H1 (cell line): ENCODE measurements around the gene DSTYK. TPM values are rescaled to one million over a fixed set of nuclear protein-coding genes. Genes with fewer than 3 reads are reported as not detected.

Experiments
- CTCF ChIA-PET: fragments of 300-600 bp; sonication (Branson Sonifier 250); formaldehyde crosslinking; loops from one replicate; lab custom pipeline; 2021; ENCODE audit not compliant: partially characterized antibody; lab: Charles Lee
- POLR2A ChIA-PET: fragments of 300-600 bp; sonication (Branson Sonifier 250); formaldehyde crosslinking; loops from one replicate; lab custom pipeline; 2021; ENCODE audit warnings: inconsistent platforms; ENCODE audit not compliant: partially characterized antibody; lab: Charles Lee
- DNase-seq, 2 experiments: peaks; one replicate each; pipeline versions ENCODE4 v3.0.0 to v3.0.0-alpha.2; 2010 to 2022; ENCODE audit warnings: low spot score in 2 of 2, low read depth in 1 of 2, mixed read lengths in 1 of 2
- FAIRE-seq: peaks from 2 replicates; lab custom pipeline; 2011; peaks lifted over from hg19 to GRCh38; lab: Jason Lieb, UNC
- H2AFZ ChIP-seq: 2 replicates; pipeline ENCODE4 v1.8.1; 2012; ENCODE audit warnings: low read length, inconsistent platforms
- H2AK5ac ChIP-seq: 2 replicates; pipeline ENCODE4 v1.6.1; 2013; ENCODE audit warnings: low read depth, low read length
- H2BK120ac ChIP-seq: replicated peaks from 2 replicates; pipeline ENCODE3; 2013; ENCODE audit warnings: low read depth, low read length, inconsistent platforms
- H2BK12ac ChIP-seq: 2 replicates; pipeline ENCODE4 v1.6.1; 2013; ENCODE audit warnings: low read depth, low read length
- H2BK15ac ChIP-seq: 2 replicates; pipeline ENCODE4 v1.6.1; 2013; ENCODE audit warnings: low read length
- H2BK20ac ChIP-seq: 2 replicates; pipeline ENCODE4 v1.6.1; 2013; ENCODE audit warnings: low read length
- H2BK5ac ChIP-seq: 2 replicates; pipeline ENCODE4 v1.6.1; 2013; ENCODE audit warnings: low read depth, low read length
- H3K14ac ChIP-seq: 2 replicates; pipeline ENCODE4 v1.6.1; 2013; ENCODE audit warnings: inconsistent platforms; ENCODE audit not compliant: insufficient read length
- H3K18ac ChIP-seq: 2 replicates; pipeline ENCODE4 v1.6.1; 2013; ENCODE audit warnings: low read length; ENCODE audit errors: extremely low read depth
- H3K23ac ChIP-seq: 2 replicates; pipeline ENCODE4 v1.6.1; 2013; ENCODE audit warnings: inconsistent platforms; ENCODE audit not compliant: insufficient read length
- H3K23me2 ChIP-seq: 2 replicates; pipeline ENCODE4 v1.6.1; 2013; ENCODE audit warnings: low read depth, low read length
- H3K27ac ChIP-seq: 2 replicates; pipeline ENCODE4 v1.6.1; 2011; ENCODE audit warnings: low read depth, low read length, inconsistent platforms
- H3K27me3 ChIP-seq, 4 experiments: replicated peaks in 1 of 4; 1 replicate in 1 of 4; 2 replicates in 3 of 4; pipeline versions ENCODE4 v1.6.1 to v1.8.1; 2011 to 2013; ENCODE audit warnings: low read length in 3 of 4, mild to moderate bottlenecking in 3 of 4, inconsistent platforms in 2 of 4, mixed read lengths in 2 of 4, moderate library complexity in 1 of 4; ENCODE audit not compliant: control insufficient read depth in 3 of 4, insufficient read depth in 3 of 4; ENCODE audit errors: extremely low read depth in 1 of 4
- H3K36me3 ChIP-seq, 4 experiments: 2 replicates each; pipeline versions ENCODE4 v1.6.1 to v1.8.1; 2011 to 2013; ENCODE audit warnings: mild to moderate bottlenecking in 4 of 4, low read length in 3 of 4, moderate library complexity in 2 of 4, control low read depth in 1 of 4, inconsistent platforms in 1 of 4; ENCODE audit not compliant: insufficient read depth in 4 of 4, control insufficient read depth in 2 of 4
- H3K4ac ChIP-seq: replicated peaks from 2 replicates; pipeline ENCODE3; 2013; ENCODE audit warnings: low read length, low read depth, mixed read lengths, inconsistent platforms; ENCODE audit not compliant: insufficient read length
- H3K4me1 ChIP-seq, 4 experiments: replicated peaks in 1 of 4; 1 replicate in 1 of 4; 2 replicates in 3 of 4; pipeline versions ENCODE4 v1.6.1 to v1.8.1; 2011 to 2013; ENCODE audit warnings: low read length in 3 of 4, inconsistent platforms in 2 of 4, mixed read lengths in 1 of 4; ENCODE audit not compliant: insufficient read depth in 4 of 4, control insufficient read depth in 3 of 4
- H3K4me2 ChIP-seq, 2 experiments: 2 replicates each; pipeline versions ENCODE4 v1.6.1 to v1.8.1; 2011 to 2013; ENCODE audit warnings: low read depth in 2 of 2, low read length in 2 of 2, control low read depth in 1 of 2, inconsistent platforms in 1 of 2, mild to moderate bottlenecking in 1 of 2; ENCODE audit not compliant: insufficient read depth in 1 of 2
- H3K4me3 ChIP-seq, 4 experiments: fragments of 200-600, 300-600 bp in 1 of 4; sonication (generic), shearing (Covaris generic), sonication (Bioruptor Twin) in 1 of 4; 2 replicates each; pipeline versions ENCODE4 v1.5.1 to v1.8.1; 2011 to 2016; ENCODE audit warnings: low read length in 4 of 4, low read depth in 3 of 4, control low read depth in 2 of 4, inconsistent platforms in 2 of 4, mild to moderate bottlenecking in 2 of 4, mixed read lengths in 1 of 4, moderate library complexity in 1 of 4; ENCODE audit not compliant: insufficient read depth in 2 of 4; ENCODE audit errors: extremely low read depth in 1 of 4
- H3K56ac ChIP-seq: replicated peaks from 2 replicates; pipeline ENCODE3; 2013; ENCODE audit warnings: low read depth, mild to moderate bottlenecking, mixed read lengths, low read length, inconsistent platforms; ENCODE audit not compliant: insufficient read length
- H3K79me1 ChIP-seq: 2 replicates; pipeline ENCODE4 v1.6.1; 2013; ENCODE audit warnings: low read depth, low read length, control low read depth
- H3K79me2 ChIP-seq, 2 experiments: 2 replicates each; pipeline versions ENCODE4 v1.6.1 to v1.8.1; 2012 to 2013; ENCODE audit warnings: low read length in 2 of 2, mild to moderate bottlenecking in 2 of 2, inconsistent platforms in 1 of 2; ENCODE audit not compliant: insufficient read depth in 2 of 2, control insufficient read depth in 1 of 2
- H3K9ac ChIP-seq, 4 experiments: replicated peaks in 1 of 4; 1 replicate in 1 of 4; 2 replicates in 3 of 4; pipeline versions ENCODE4 v1.6.1 to v1.8.1; 2011 to 2013; ENCODE audit warnings: low read depth in 3 of 4, low read length in 3 of 4, control low read depth in 2 of 4, mild to moderate bottlenecking in 2 of 4, moderate library complexity in 2 of 4, inconsistent platforms in 1 of 4; ENCODE audit errors: extremely low read depth in 1 of 4
- H3K9me3 ChIP-seq, 2 experiments: 2 replicates each; pipeline versions ENCODE4 v1.6.1 to v1.8.1; 2012 to 2013; ENCODE audit warnings: mild to moderate bottlenecking in 2 of 2, moderate library complexity in 2 of 2, control low read depth in 1 of 2, inconsistent platforms in 1 of 2, low read depth in 1 of 2, low read length in 1 of 2, mixed read lengths in 1 of 2; ENCODE audit not compliant: insufficient read depth in 2 of 2
- H4K20me1 ChIP-seq, 2 experiments: replicated peaks in 1 of 2; 2 replicates each; pipeline versions ENCODE3 to v1.8.1; 2011 to 2013; ENCODE audit warnings: inconsistent platforms in 2 of 2, low read length in 2 of 2, mild to moderate bottlenecking in 1 of 2; ENCODE audit not compliant: insufficient read depth in 2 of 2, control insufficient read depth in 1 of 2
- H4K5ac ChIP-seq: 2 replicates; pipeline ENCODE4 v1.6.1; 2013; ENCODE audit warnings: low read length, low read depth, mixed read lengths, inconsistent platforms; ENCODE audit not compliant: insufficient read length
- H4K8ac ChIP-seq: 2 replicates; pipeline ENCODE4 v1.8.0; 2013; ENCODE audit warnings: mild to moderate bottlenecking, moderate library complexity, low read length, inconsistent platforms; ENCODE audit not compliant: insufficient read depth; ENCODE audit errors: extremely low read depth
- H4K91ac ChIP-seq: replicated peaks from 2 replicates; pipeline ENCODE3; 2013; ENCODE audit warnings: low read length, mixed read lengths, inconsistent platforms; ENCODE audit not compliant: insufficient read length
- ATF3 ChIP-seq: IDR thresholded peaks from 2 replicates; pipeline ENCODE4 v1.6.1; 2011; ENCODE audit warnings: low read depth, mild to moderate bottlenecking, low read length; ENCODE audit not compliant: insufficient read depth
- CHD1 ChIP-seq: IDR thresholded peaks from 2 replicates; pipeline ENCODE4 v1.6.1; 2012; ENCODE audit warnings: low read depth, low read length, improper control_type of control experiment
- CTCF ChIP-seq, 3 experiments: IDR thresholded peaks; 1 replicate in 2 of 3; 2 replicates in 1 of 3; pipeline versions ENCODE4 v1.5.1 to v1.6.1; 2011; ENCODE audit warnings: low read length in 3 of 3, mild to moderate bottlenecking in 3 of 3, inconsistent platforms in 2 of 3, low read depth in 1 of 3, moderate library complexity in 1 of 3; ENCODE audit not compliant: insufficient read depth in 1 of 3; ENCODE audit errors: control extremely low read depth in 1 of 3
- KDM1A ChIP-seq: fragments of 200-600, 300-600 bp; sonication (generic); IDR thresholded peaks from 2 replicates; pipeline ENCODE4 v1.7.1; 2016; ENCODE audit warnings: mild to moderate bottlenecking, low read length, borderline replicate concordance
- NRF1 ChIP-seq: IDR thresholded peaks from 2 replicates; pipeline ENCODE4 v1.6.1; 2011; ENCODE audit warnings: mild to moderate bottlenecking, low read depth, low read length, improper control_type of control experiment
- SIN3A ChIP-seq, 2 experiments: IDR thresholded peaks in 1 of 2; conservative IDR thresholded peaks in 1 of 2; 2 replicates each; pipeline ENCODE4 v1.6.1; 2011 to 2012; ENCODE audit warnings: low read length in 2 of 2, improper control_type of control experiment in 1 of 2, low read depth in 1 of 2, mild to moderate bottlenecking in 1 of 2
- SP2 ChIP-seq: IDR thresholded peaks from 2 replicates; pipeline ENCODE4 v1.6.1; 2012; ENCODE audit warnings: mild to moderate bottlenecking, low read length, inconsistent platforms
- TAF1 ChIP-seq: IDR thresholded peaks from 2 replicates; pipeline ENCODE4 v1.6.1; 2011; ENCODE audit warnings: mild to moderate bottlenecking, low read depth, low read length
- ZNF274 ChIP-seq: IDR thresholded peaks from 2 replicates; pipeline ENCODE4 v1.7.0; 2012; ENCODE audit warnings: low read length, borderline replicate concordance; ENCODE audit errors: extremely low read depth
- WGBS, 2 experiments: shearing (Covaris generic) in 1 of 2; methylation state at CpG; one replicate each; pipeline versions ENCODE4 v1.1.6 to v1.1.7; 2013 to 2015; ENCODE audit warnings: low lambda C conversion rate in 2 of 2, mixed read lengths in 2 of 2, inconsistent platforms in 1 of 2, low coverage in 1 of 2, missing lambda C conversion rate in 1 of 2; ENCODE audit not compliant: insufficient replicate concordance in 2 of 2, insufficient coverage in 1 of 2, insufficient read length in 1 of 2; ENCODE audit errors: extremely low coverage in 1 of 2, missing lambda C conversion rate in 1 of 2; 5-methylcytosine and 5-hydroxymethylcytosine counted together
- polyA plus RNA-seq, 7 experiments: library from polyadenylated mRNA; depleted of rRNA in 3 of 7; stranded (reverse) in 5 of 7; unstranded in 2 of 7; fragments of >200 nt in 5 of 7; fragments of 200-250 nt in 2 of 7; gene quantifications; 1 replicate in 5 of 7; 2 replicates in 1 of 7; 4 replicates in 1 of 7; pipeline versions ENCODE4 v1.2.1 to v1.2.3, GENCODE V29; 2011 to 2013; ENCODE audit warnings: missing spikeins in 2 of 7, mixed read lengths in 2 of 7
- total RNA-seq: library from RNA; stranded (reverse); fragmentation: NEBNext Ultra II Directional; extraction: Animal tissue kit (Norgen Biotek cat#: 25700); gene quantifications from 2 replicates; pipeline ENCODE4 v1.2.1, GENCODE V29; 2021

Gene DSTYK
- total and polyA plus RNA-seq, 2 of the 8 experiments (the other 6 are each of a cell fraction or from before 2014, with no cell fraction given): 2.7 to 8.5 TPM

GRCh38 chr1:205182930-205183329 lies 28.6 kb downstream of the DSTYK start:
- H2BK12ac ChIP-seq: no peak overlapping the region
- ChIA-PET POLR2A (no interaction called here), CTCF (interaction anchor here (0.6 to 1.9 kb wide), 3 partner anchors 8 to 69 kb away, joined by 3 to 8 read pairs (median 8); no protein-coding TSS in a partner anchor)
- H4K5ac ChIP-seq: no peak overlapping the region
- DNase-seq (no peak), FAIRE-seq (no peak)
- no peak overlapping the region for H2BK15ac ChIP-seq
- no peaks in the 10 kb centered on the region for H3K23me2 ChIP-seq
- H3K23ac ChIP-seq: no peak overlapping the region
- 69% methylated on average over 2 of the region's 2 CpGs; no CpG with 5 or more reads in 1 of the 2 experiments for WGBS, 2 experiments
- peaks cover 0 to 6% of the 10 kb centered on the region in 2 experiments; a peak in 1 of 4 replicates for H3K79me2 ChIP-seq
- no peak overlapping the region for H2BK20ac ChIP-seq
- H3K36me3 ChIP-seq: peaks cover 0 to 3% (median 0%) of the 10 kb centered on the region in 4 experiments; a peak in 1 of 8 replicates
- H3K4me1 ChIP-seq: peaks cover 0 to 6% (median 3%) of the 10 kb centered on the region in 4 experiments; a peak in 4 of 7 replicates
- H4K91ac ChIP-seq: no peak overlapping the region
- no peak overlapping the region for H2BK5ac ChIP-seq
- H4K20me1 ChIP-seq: no peaks in the 10 kb centered on the region
- H3K4ac ChIP-seq: no peak overlapping the region
- H2AFZ ChIP-seq: no peak overlapping the region
- no peak overlapping the region for H4K8ac ChIP-seq
- H3K56ac ChIP-seq: no peak overlapping the region
- no peak overlapping the region for H3K9ac ChIP-seq
- no peak overlapping the region for H2BK120ac ChIP-seq
- H3K4me2 ChIP-seq: no peak overlapping the region
- H3K14ac ChIP-seq: no peak overlapping the region
- no peaks in the 10 kb centered on the region for H3K27me3 ChIP-seq
- no peak overlapping the region for H3K18ac ChIP-seq
- no peak overlapping the region for H3K4me3 ChIP-seq
- no peak for TF ChIP-seq ATF3
- no peak for TF ChIP-seq SP2
- TF ChIP-seq ZNF274: no peak
- TF ChIP-seq NRF1: no peak
- no peak for TF ChIP-seq CHD1
- TF ChIP-seq SIN3A (conservative IDR thresholded peaks at IDR 0.05 in 1 of 2, IDR thresholded peaks at IDR 0.05 in 1 of 2; ENCODE audit: low read depth in 1 of 2, low read length in 2 of 2): no peak
- TF ChIP-seq CTCF (IDR thresholded peaks at IDR 0.05; ENCODE audit: control extremely low read depth in 1 of 3, insufficient read depth in 1 of 3, low read depth in 1 of 3, low read length in 3 of 3): no peak
- TF ChIP-seq KDM1A: no peak
- TF ChIP-seq TAF1: no peak
- H3K9me3 ChIP-seq: no peaks in the 10 kb centered on the region
- peaks cover 2% of the 10 kb centered on the region; the same call in 1 of the 2 replicates for H3K79me1 ChIP-seq
- H2AK5ac ChIP-seq: no peak overlapping the region
- H3K27ac ChIP-seq: no peak overlapping the region
